Medulla oblongata (tissue), 1 donor: Measurements from ENCODE around the gene PROC.

ENCODE experiments used
- DNase-seq: peaks from one replicate; pipeline ENCODE4 v3.0.0-alpha.2; 2015; ENCODE audit errors: extremely low spot score

The PROC gene

GRCh38 chr2:127456960-127457359 is 38.7 kb downstream of the PROC start:
- no peak for DNase-seq

GRCh38 chr2:127462461-127462860 is 44.2 kb downstream of the PROC start:
- no peak for DNase-seq

GRCh38 chr2:127463155-127463991 is 45.1 kb downstream of the PROC start:
- no peak for DNase-seq

GRCh38 chr2:127464470-127465257 is 46.4 kb downstream of the PROC start:
- DNase-seq: no peak

GRCh38 chr2:127465258-127465657 is 47.0 kb downstream of the PROC start:
- no peak for DNase-seq

- DNase-seq: no peak
Measured at GRCh38 chr2:127469051-127469450, 50.8 kb downstream of the PROC start.

- no peak for DNase-seq
Measured at GRCh38 chr2:127469974-127470373, 51.7 kb downstream of the PROC start.

- no peak for DNase-seq
Measured at GRCh38 chr2:127471286-127471988, 53.2 kb downstream of the PROC start.

GRCh38 chr2:127472268-127472667 is 54.0 kb downstream of the PROC start:
- DNase-seq: no peak

- DNase-seq: no peak
Measured at GRCh38 chr2:127475788-127476187, 57.6 kb downstream of the PROC start.
